ENCODE results near the gene POC1B.

Gene POC1B

GRCh38 chr12:89421092-89421835, 104.6 kb downstream of the POC1B start:
- DNase-seq (ENCODE audit: low read depth, low spot score) = no peak

- no peak for DNase-seq (ENCODE audit: low read depth, low spot score)
Observed at GRCh38 chr12:89418228-89418910, 107.5 kb downstream of the POC1B start.

GRCh38 chr12:89417246-89417977, 108.4 kb downstream of the POC1B start:
- DNase-seq (ENCODE audit: low read depth, low spot score) = no peak

GRCh38 chr12:89416049-89416792, 109.6 kb downstream of the POC1B start:
- no peak for DNase-seq (ENCODE audit: low read depth, low spot score)

- peak; percentile 56 for DNase-seq (ENCODE audit: low read depth, low spot score)
Observed at GRCh38 chr12:89414851-89415250, 111.0 kb downstream of the POC1B start.

- no peak for DNase-seq (ENCODE audit: low read depth, low spot score)
Observed at GRCh38 chr12:89414322-89414721, 111.5 kb downstream of the POC1B start.

- no peak for DNase-seq (ENCODE audit: low read depth, low spot score)
Observed at GRCh38 chr12:89413234-89413633, 112.6 kb downstream of the POC1B start.

GRCh38 chr12:89412665-89413064, 113.2 kb downstream of the POC1B start:
- DNase-seq (ENCODE audit: low read depth, low spot score) = no peak

- no peak for DNase-seq (ENCODE audit: low read depth, low spot score)
Observed at GRCh38 chr12:89411846-89412245, 114.0 kb downstream of the POC1B start.

- no peak for DNase-seq (ENCODE audit: low read depth, low spot score)
Observed at GRCh38 chr12:89411234-89411633, 114.6 kb downstream of the POC1B start.

- no peak for DNase-seq (ENCODE audit: low read depth, low spot score)
Observed at GRCh38 chr12:89405626-89406345, 120.1 kb downstream of the POC1B start.

- DNase-seq (ENCODE audit: low read depth, low spot score) = no peak
Observed at GRCh38 chr12:89401433-89402058, 124.3 kb downstream of the POC1B start.

GRCh38 chr12:89400415-89400814, 125.4 kb downstream of the POC1B start:
- DNase-seq (ENCODE audit: low read depth, low spot score) = no peak

- DNase-seq (ENCODE audit: low read depth, low spot score) = no peak
Observed at GRCh38 chr12:89395712-89396111, 130.1 kb downstream of the POC1B start.

GRCh38 chr12:89393551-89394121, 132.2 kb downstream of the POC1B start:
- no peak for DNase-seq (ENCODE audit: low read depth, low spot score)

GRCh38 chr12:89392391-89392790, 133.5 kb downstream of the POC1B start:
- DNase-seq (ENCODE audit: low read depth, low spot score) = no peak

- no peak for DNase-seq (ENCODE audit: low read depth, low spot score)
Observed at GRCh38 chr12:89391726-89392336, 134.0 kb downstream of the POC1B start.

GRCh38 chr12:89390802-89391673, 134.8 kb downstream of the POC1B start:
- DNase-seq (ENCODE audit: low read depth, low spot score) = peak; percentile 59

All from astrocyte of the hippocampus (primary cell).